GM21737 (cell line): ENCODE results near the gene BIRC6.
"Not testable (repeated sequence)": the region's sequence is repeated elsewhere in the genome, so short reads cannot be mapped to it uniquely, and the experiment has no call there.

Experiments
- ATAC-seq: cut with Tn5 transposase; IDR thresholded peaks from one replicate; pipeline ENCODE4 v1.9.1; 2021; ENCODE audit warnings: mild to moderate bottlenecking, moderate library complexity; ENCODE audit not compliant: unreplicated experiment

The BIRC6 gene

GRCh38 chr2:32591669-32592463 is 235.0 kb downstream of the BIRC6 start:
- peak; percentile 85 for ATAC-seq

DNA sequence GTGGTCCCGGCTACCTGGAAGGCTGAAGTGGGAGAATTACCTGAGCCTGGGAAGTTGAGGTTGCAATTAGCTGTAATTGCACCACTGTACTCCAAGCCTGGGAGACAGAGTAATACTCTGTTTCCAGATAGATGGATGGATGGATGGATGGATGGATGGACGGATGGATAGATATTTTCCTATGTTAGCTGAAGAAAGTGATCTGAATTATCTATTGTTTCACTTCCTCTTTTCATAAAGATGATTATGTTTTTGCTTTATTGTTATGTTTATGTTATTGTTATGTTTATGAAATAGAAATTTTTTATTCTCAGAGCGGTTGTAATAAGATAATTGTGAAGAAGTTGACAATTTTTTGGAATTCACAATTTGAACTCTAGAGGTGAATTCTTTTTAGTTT is 237.8 kb downstream of the BIRC6 start:
- ATAC-seq: no peak

DNA sequence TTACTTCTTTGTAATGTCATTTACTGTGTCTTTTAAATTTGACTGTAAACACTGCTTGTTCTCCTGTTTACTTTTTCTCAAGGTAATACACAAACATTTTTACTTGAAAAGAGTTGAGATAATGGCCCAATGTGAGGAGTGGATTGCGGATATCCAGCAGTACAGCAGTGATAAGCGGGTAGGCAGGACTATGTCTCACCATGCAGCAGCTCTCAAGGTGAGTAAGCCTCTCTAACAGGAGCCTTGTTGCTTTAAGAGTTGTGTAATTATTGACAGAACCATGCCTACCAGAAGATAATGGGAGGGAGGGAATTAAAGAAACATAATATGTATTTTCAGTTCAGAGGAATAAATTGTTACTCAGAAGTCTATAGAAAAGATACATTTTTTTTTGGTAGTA is 254.5 kb downstream of the BIRC6 start:
- no peak for ATAC-seq

DNA sequence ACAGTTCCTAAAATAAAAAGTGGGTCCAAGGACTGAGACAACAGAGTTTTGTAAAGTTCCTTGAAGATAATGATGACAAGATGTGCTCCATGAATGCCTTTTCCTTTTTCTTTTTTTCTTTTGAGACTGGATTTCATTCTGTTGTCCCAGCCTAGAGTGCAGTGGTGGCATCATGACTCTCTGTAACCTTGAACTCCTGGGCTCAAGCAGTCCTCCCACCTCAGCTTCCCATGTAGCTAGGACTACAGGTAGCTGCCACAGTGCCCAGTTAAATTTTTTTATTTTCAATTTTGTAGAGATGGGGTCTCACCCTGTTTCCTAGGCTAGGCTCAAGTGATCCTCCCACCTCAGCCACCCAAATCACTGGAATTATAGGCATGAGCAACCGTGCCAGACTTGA is 254.9 kb downstream of the BIRC6 start:
- ATAC-seq: no peak

GRCh38 chr2:32614084-32614483 is 257.3 kb downstream of the BIRC6 start:
- no peak for ATAC-seq

GRCh38 chr2:32617599-32618189 is 260.9 kb downstream of the BIRC6 start:
- no peak for ATAC-seq

DNA sequence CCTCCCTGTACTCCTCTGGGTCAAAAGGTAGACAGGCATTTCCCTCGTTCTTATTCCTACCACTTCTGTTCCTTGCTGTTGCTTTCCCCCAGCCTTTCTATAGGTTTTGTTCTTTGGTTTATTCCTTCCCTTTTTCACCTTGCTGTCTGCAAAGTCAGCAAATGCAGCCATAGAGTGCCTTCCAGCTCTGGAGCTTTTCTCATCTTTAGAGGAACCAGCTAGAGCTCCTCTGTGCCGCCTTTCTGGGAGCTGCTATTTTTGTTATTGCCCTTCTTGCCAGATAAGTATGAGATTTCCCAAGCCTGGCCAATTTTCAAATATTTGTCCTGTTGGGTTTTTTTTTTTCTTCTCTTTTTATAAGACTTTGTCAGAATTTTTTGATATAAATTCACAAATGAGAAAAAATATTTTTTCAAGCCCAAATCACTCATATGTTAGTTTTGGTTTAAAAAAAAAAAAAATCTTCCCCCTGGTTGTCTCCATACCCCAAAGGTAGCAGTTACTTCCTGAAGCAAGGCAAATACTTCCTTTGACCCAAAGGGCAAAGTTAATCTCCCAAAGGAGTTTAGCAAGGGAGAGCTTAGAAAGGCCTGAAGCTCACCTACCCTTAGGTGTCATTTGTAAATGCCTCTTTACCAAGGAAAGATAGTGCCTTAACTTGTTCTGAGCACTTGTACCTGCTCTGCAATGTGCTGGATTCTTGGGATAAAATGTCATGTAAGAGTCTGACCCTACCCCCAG is 265.9 kb downstream of the BIRC6 start:
- no peak for ATAC-seq

- no peak for ATAC-seq
These were observed 266.5 kb downstream of the BIRC6 start for GRCh38 chr2:32623311-32623706.

DNA sequence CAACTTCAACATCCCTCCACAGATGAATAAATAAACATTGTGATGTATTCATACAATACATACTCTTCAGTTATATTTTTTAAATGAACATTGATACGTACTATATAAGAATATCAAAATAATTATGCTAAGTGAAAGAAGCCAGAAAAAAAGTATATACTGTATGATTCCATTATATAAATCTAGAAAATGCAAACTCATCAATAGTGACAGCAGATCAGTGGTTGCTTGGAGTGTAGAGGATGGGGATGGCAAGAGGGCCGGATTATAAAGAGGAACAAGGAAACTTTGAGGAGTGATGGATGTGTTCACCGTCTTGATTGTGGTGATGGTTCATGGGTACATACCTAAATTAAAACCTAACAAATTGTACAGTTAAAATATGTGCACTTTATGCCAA is 268.0 kb downstream of the BIRC6 start:
- ATAC-seq: no peak

- ATAC-seq: no peak
These were observed 269.9 kb downstream of the BIRC6 start for GRCh38 chr2:32626639-32627221.

DNA sequence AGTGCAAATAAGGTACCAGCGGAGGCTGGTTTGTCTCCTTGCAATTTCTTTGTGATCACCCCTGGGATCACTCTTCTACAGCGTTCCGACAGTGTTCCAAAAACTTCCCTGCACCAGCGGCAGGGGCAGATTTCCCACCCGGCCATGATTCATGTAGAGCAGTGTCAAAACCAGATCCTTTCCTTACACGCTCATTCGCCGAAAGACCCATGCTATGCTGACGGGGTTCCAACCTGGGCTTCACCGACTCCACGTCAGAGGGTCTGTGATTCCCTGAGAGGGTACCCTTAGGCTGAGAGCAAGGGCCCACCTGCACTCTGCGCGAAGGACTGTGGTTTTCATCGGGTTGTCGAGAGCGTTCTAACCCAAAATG is 270.6 kb downstream of the BIRC6 start:
- peak; percentile 33 for ATAC-seq

DNA sequence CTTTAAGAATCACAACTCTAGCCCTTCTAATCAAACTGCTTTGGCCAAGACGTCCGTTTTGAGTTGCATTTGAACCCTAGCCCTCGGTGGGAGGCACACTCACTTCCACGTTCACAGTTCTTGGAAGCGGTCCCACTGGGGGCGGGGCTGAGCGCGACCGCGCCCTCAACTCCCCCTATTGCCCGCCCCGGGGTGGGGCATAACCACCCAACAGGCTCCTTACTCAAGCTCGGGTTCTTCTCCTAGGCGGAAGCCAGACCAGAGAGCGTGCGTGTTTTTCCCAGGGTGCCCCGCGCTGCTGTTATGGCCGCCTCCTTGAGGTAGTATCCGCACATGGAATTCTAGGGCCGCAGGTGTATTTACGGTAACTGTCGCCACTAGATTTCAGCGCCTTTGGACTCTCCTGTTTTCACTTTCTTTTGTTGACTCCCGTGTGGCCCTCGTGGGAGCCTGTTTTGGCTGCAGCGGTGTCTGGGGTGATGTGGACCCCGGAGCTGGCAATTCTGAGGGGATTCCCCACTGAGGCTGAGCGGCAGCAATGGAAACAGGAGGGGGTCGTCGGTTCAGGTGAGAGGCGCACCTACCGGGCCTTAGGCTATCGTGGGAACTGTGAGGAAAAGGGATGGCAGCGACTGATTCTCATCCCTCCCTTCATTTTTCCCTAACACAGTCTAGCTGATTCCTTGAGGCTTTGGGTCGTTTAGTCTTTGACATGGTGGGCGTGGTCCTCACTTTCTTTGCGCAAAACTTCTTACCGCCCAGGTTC is 271.2 kb downstream of the BIRC6 start, which contains the start of gene TTC27:
TTC27 (plus strand) TSS at position 237 of the 766 bp plus-strand sequence; CDS start at position 480, 243 bp downstream.
- ATAC-seq: peak; percentile 99

DNA sequence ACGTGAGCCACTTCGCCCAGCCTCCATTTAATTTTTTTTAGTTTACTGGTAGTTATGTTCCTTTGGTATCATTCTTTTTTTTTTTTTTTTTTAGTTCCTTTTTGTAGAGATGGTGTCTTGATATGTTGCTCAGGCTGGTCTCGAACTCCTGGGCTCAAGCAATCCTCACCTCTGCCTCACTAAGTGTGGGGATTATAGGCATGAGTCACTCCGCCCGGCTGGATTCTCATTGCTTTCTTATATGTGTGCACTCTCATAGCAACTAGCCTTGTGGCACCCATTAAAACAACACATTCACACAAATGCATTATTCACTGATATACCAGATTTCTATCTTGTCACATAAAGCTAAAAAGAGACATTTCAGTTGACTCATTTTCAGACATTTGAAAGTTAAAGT is 275.3 kb downstream of the BIRC6 start:
- no peak for ATAC-seq

- no peak for ATAC-seq
These were observed 276.2 kb downstream of the BIRC6 start for GRCh38 chr2:32633040-32633439.

- ATAC-seq: not testable (repeated sequence)
These were observed 281.7 kb downstream of the BIRC6 start for GRCh38 chr2:32638548-32638947.

DNA sequence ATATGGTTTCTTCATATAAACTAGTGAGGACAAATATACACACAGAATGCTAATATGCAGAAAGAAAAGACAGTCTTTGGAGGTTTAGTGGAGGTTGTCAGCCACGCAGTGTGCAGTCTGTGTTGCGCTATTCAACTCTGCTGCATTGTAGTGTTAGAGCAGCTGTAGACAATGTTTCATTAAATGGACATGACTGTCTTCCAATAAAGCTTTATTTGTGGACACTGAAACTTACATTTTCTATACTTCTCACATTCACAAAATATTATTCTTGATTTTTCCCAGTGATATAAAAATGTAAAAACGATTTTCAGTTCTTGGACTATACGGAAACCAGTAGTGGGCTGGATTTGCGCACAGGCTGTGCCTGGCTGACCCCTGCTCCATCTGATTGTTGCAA is 284.4 kb downstream of the BIRC6 start:
- ATAC-seq: no peak

- ATAC-seq: no peak
These were observed 290.4 kb downstream of the BIRC6 start for GRCh38 chr2:32647180-32647651.

DNA sequence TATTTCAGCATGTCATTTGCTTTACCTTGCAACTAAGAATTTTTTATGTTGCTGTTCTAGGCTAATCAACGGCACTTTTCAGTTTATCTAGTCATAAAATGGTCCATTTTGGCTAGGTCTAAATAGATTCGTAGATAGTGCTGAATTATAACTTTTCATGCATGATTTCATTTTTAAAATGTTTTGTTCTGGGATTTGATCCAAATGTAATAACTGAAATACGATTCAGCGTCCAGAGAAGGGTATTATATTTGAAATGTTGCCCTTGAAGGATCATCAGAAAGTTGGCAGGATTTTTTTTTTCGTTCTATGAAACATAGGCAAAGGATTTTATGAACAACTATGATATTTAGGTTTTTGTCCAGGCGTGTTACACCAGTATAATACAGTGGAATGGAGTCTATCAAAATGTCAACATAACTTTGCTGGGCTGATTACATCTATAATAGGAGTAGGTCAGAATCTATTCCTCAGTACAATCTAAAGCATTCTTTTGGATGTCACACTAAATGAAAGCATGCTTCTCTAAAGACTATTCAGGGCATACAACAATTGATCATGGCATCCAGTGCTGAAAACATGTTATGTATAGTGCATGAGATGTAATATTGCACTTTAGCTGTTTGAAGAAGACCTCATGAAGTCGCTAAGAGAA is 295.9 kb downstream of the BIRC6 start:
- ATAC-seq: no peak

GRCh38 chr2:32656069-32656468 is 299.2 kb downstream of the BIRC6 start:
- no peak for ATAC-seq

DNA sequence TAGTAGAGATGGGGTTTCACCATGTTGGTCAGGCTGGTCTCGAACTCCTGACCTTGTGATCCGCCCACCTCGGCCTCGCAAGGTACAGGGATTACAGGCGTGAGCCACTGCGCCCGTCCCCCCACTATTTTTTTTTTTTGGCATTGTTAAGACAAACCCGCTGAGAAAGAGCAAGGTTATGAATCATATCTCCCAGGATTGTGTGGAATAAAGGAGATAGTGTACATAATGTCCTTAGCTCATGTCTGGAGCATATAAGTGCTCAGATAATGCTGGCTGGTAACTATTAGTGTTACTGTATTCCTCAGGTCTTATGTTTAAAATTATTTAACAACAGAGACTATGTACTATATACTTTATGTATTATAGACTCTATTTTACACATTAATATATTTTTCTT is 307.0 kb downstream of the BIRC6 start:
- ATAC-seq: no peak
